Ovary (tissue), 9 donors: Measurements from ENCODE around the gene KCNH6. TPM values are rescaled to one million over a fixed set of nuclear protein-coding genes. Genes with fewer than 3 reads are reported as not detected.

Experiments used
- DNase-seq, 5 donors: peaks; one replicate each; pipeline ENCODE4 v3.0.0-alpha.2; 2019 to 2020
- H3K27ac ChIP-seq, 2 donors: fragments of 200-600 bp; one replicate each; pipeline versions ENCODE4 v1.5.1 to v1.8.0; 2019 to 2022
- H3K27me3 ChIP-seq: fragments of 200-600 bp; one replicate; pipeline ENCODE4 v1.8.0; 2022
- H3K36me3 ChIP-seq: fragments of 200-600 bp; sonication (generic); one replicate; pipeline ENCODE4 v1.5.1; 2019
- H3K4me1 ChIP-seq: one replicate; pipeline ENCODE4 v1.8.1; 2013; ENCODE audit warnings: mild to moderate bottlenecking, moderate library complexity; ENCODE audit not compliant: insufficient read depth
- H3K4me3 ChIP-seq: fragments of 200-600 bp; sonication (generic); one replicate; pipeline ENCODE4 v1.5.1; 2017
- H3K9me3 ChIP-seq, 2 donors: fragments of 200-600 bp in 1 of 2; sonication (generic) in 1 of 2; one replicate each; pipeline versions ENCODE4 v1.5.1 to v1.8.1; 2013 to 2019; ENCODE audit warnings: mild to moderate bottlenecking in 1 of 2, moderate library complexity in 1 of 2
- EP300 ChIP-seq: sonication (generic); formaldehyde crosslinking; IDR thresholded peaks from one replicate; pipeline ENCODE4 v1.6.1; 2017; ENCODE audit warnings: antibody characterized with exemption
- POLR2A ChIP-seq: fragments of 450-650 bp; IDR thresholded peaks from one replicate; pipeline ENCODE4 v1.6.1; 2017; ENCODE audit warnings: antibody characterized with exemption, mild to moderate bottlenecking, moderate library complexity
- WGBS, 3 donors: extraction: QIAGEN DNeasy Blood & Tissue Kit in 1 of 3; methylation state at CpG; one replicate each; pipeline versions ENCODE4 v1.1.5 to v1.1.7; 2013 to 2017; 5-methylcytosine and 5-hydroxymethylcytosine counted together
- intact Hi-C, 4 donors: fragments of 100-400 bp; cut with DNase I; formaldehyde crosslinking; loops; one replicate each; pipeline versions ENCODE4 v1.11.0 to v1.15.1; 2022 to 2023
- polyA plus RNA-seq, 2 donors: library from polyadenylated mRNA; stranded (reverse); fragments of 200-250 nt in 1 of 2; fragments of 350-450 nt in 1 of 2; fragmentation: Illumina TruSeq in 1 of 2; extraction: RNeasy Lipid Tissue Mini Kit (QIAGEN cat#74804) in 1 of 2; gene quantifications; one replicate each; pipeline ENCODE4 v1.2.3, GENCODE V29; 2013 to 2014
- total RNA-seq, 7 donors: library from RNA; depleted of rRNA in 2 of 7; stranded (reverse); fragments of >200 nt in 2 of 7; fragmentation: NEBNext Ultra II Directional in 3 of 7; extraction: Animal tissue kit (Norgen Biotek cat#: 25700) in 3 of 7; gene quantifications; one replicate each; pipeline versions ENCODE4 v1.1.0 to v1.2.4, GENCODE V29; 2016 to 2023
- TF ChIP-seq, protein P1 (sequence below), 3 donors: fragments of 450-650 bp in 2 of 3; fragments of 200-600 bp in 1 of 3; IDR thresholded peaks; one replicate each; pipeline versions ENCODE4 v1.5.1 to v1.8.0; 2016 to 2022; ENCODE audit warnings: antibody characterized with exemption in 3 of 3, mild to moderate bottlenecking in 1 of 3
- donor health status: DM: no; HTN: no; CAD: no; lungs with moderate emphysema.
- donor health status: DM: no; HTN: no; CAD: no.
- donor health status: Bipolar disorder and iron deficiency.
- donor health status: DM: yes; HTN: yes; CAD: no.
- donor health status: DM: no; HTN: no; CAD: no.
- donor health status: DM: yes; HTN: yes; CAD: no.

The KCNH6 gene
- total and polyA plus RNA-seq, 9 donors: 0.36 TPM; not detected in 8

DNA sequence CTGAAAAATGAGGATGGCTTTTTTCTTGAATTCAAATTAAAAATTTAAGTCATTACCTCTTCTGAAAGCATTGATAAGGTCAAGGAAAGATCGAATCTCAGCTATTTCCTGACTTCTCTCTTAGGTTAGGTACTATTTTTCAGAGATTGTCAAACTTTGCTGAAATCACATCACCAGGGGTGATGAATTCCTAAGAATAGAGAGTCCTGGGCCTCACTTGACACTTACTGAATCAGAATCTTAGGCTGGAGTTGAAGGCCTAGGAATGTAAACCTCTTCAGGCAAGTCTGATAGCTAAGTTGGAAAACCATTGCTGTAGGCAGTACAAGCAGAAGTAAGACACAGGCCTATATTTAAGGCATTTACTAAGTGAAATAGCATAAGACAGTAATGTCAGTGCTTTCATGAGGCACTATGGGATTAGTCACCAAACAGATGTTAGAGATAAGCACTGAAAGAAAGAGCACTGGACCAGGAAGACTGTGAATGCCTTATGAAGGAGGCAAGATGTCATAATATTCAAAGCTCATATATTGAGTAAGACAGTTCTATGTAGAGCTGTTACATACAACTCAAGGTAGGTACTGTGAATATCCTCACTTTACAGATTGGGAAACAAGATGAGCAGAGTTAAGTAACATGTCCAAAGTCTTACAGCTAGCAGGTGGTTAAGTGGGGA lies 48.6 kb downstream of the KCNH6 start:
- Histone ChIP-seq H3K27ac (no peak overlapping the region), H3K4me1 (no peaks in the 10 kb centered on the region), H3K9me3 (no peaks in the 10 kb centered on the region), H3K27me3 (no peaks in the 10 kb centered on the region), H3K4me3 (no peak overlapping the region), H3K36me3 (no peaks in the 10 kb centered on the region)
- 83 to 93% (median 88%) methylated on average over 1 of the region's 1 CpG for WGBS, 3 donors
- no peak for DNase-seq
- TF ChIP-seq, protein P1, sequence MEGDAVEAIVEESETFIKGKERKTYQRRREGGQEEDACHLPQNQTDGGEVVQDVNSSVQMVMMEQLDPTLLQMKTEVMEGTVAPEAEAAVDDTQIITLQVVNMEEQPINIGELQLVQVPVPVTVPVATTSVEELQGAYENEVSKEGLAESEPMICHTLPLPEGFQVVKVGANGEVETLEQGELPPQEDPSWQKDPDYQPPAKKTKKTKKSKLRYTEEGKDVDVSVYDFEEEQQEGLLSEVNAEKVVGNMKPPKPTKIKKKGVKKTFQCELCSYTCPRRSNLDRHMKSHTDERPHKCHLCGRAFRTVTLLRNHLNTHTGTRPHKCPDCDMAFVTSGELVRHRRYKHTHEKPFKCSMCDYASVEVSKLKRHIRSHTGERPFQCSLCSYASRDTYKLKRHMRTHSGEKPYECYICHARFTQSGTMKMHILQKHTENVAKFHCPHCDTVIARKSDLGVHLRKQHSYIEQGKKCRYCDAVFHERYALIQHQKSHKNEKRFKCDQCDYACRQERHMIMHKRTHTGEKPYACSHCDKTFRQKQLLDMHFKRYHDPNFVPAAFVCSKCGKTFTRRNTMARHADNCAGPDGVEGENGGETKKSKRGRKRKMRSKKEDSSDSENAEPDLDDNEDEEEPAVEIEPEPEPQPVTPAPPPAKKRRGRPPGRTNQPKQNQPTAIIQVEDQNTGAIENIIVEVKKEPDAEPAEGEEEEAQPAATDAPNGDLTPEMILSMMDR (IDR thresholded peaks at IDR 0.05): no peak
- TF ChIP-seq EP300 (no peak), POLR2A (no peak)
- intact Hi-C loops: no loop called here

DNA sequence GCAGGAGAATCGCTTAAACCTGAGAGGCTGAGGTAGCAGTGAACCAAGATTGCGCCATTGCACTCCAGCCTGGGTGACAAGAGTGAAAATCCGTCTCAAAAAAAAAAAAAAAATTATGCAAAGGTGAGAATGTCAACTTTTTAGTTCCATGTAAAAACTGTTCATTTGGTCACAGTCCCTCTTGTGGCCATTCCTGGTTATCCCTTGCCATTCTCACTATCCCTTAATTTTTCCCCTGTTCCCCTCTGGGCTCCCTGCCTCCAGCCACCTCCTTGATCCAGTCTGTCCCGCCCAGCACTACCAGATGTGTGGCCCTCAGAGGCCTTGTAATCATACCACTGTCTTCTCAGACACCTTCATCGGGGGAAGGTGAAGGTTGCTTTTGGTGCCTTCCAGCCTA lies 50.5 kb downstream of the KCNH6 start:
- intact Hi-C loops: no loop called here
- H3K27me3 ChIP-seq: no peaks in the 10 kb centered on the region

GRCh38 chr17:63578027-63578768 lies 55.0 kb downstream of the KCNH6 start:
- no peaks in the 10 kb centered on the region for H3K36me3 ChIP-seq
- peaks cover 2% of the 10 kb centered on the region for H3K4me1 ChIP-seq
- DNase-seq: no peak
- H3K27me3 ChIP-seq: no peaks in the 10 kb centered on the region
- H3K27ac ChIP-seq: no peak overlapping the region
- intact Hi-C loops: no loop called here
- 39 to 67% (median 45%) methylated on average over 7 of the region's 7 CpGs for WGBS, 3 donors
- no peaks in the 10 kb centered on the region for H3K9me3 ChIP-seq
- TF ChIP-seq POLR2A (no peak), EP300 (no peak)
- TF ChIP-seq, protein P1 (IDR thresholded peaks at IDR 0.05): no peak
- H3K4me3 ChIP-seq: no peak overlapping the region

More for the DNA sequence above, 50.5 kb downstream of the KCNH6 start:
- no peak overlapping the region for H3K27ac ChIP-seq
- no peak overlapping the region for H3K4me3 ChIP-seq
- H3K36me3 ChIP-seq: no peaks in the 10 kb centered on the region
- peaks cover 2% of the 10 kb centered on the region for H3K4me1 ChIP-seq
- no peaks in the 10 kb centered on the region for H3K9me3 ChIP-seq
- TF ChIP-seq EP300 (no peak), POLR2A (no peak)
- TF ChIP-seq, protein P1 (IDR thresholded peaks at IDR 0.05): no peak
- no peak for DNase-seq
- 85 to 88% (median 86%) methylated on average over 5 of the region's 5 CpGs for WGBS, 3 donors

- intact Hi-C loops: no loop called here
- no peaks in the 10 kb centered on the region for H3K9me3 ChIP-seq
- H3K27ac ChIP-seq: no peak overlapping the region
- H3K27me3 ChIP-seq: no peaks in the 10 kb centered on the region
- no peak for DNase-seq
- no peak overlapping the region for H3K4me3 ChIP-seq
- TF ChIP-seq, protein P1 (IDR thresholded peaks at IDR 0.05): no peak
- no peak for TF ChIP-seq EP300
- no peak for TF ChIP-seq POLR2A
- peaks cover 2% of the 10 kb centered on the region for H3K4me1 ChIP-seq
- 18 to 42% (median 27%) methylated on average over 5 of the region's 5 CpGs for WGBS, 3 donors
- H3K36me3 ChIP-seq: no peaks in the 10 kb centered on the region
These were observed 55.6 kb downstream of the KCNH6 start for GRCh38 chr17:63578769-63579111.
